NCI-H1694 treated with DMSO at 0.1 percent for 48 hours (cell line): Measurements from ENCODE around the gene TRPM7.
"Not testable (repeated sequence)": the region's sequence is repeated elsewhere in the genome, so short reads cannot be mapped to it uniquely, and the experiment has no call there.

Source experiments
- DNase-seq: peaks from one replicate; lab custom pipeline; 2025; lab: John Stamatoyannopoulos, UW

Gene TRPM7

GRCh38 chr15:50576166-50576565, 110.4 kb downstream of the TRPM7 start:
- DNase-seq = no peak

GRCh38 chr15:50573842-50574241, 112.8 kb downstream of the TRPM7 start:
- not testable (repeated sequence) for DNase-seq

DNA sequence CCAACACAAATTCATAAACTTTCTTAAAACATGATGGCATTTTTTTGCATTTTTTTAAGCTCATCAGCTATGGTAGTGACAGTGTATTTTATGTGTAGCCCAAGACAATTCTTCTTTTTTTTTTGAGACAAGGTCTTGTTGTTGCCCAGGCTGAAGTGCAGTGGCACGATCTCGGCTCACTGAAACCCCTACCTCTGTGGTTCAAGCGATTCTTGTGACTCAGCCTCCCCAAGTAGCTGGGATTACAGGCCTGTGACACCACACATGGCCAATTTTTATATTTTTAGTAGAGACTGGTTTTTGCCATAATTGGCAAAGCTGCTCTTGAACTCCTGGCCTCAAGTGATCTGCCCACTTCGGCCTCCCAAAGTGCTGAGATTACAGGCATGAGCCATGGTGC, 122.8 kb downstream of the TRPM7 start:
- no peak for DNase-seq

DNA sequence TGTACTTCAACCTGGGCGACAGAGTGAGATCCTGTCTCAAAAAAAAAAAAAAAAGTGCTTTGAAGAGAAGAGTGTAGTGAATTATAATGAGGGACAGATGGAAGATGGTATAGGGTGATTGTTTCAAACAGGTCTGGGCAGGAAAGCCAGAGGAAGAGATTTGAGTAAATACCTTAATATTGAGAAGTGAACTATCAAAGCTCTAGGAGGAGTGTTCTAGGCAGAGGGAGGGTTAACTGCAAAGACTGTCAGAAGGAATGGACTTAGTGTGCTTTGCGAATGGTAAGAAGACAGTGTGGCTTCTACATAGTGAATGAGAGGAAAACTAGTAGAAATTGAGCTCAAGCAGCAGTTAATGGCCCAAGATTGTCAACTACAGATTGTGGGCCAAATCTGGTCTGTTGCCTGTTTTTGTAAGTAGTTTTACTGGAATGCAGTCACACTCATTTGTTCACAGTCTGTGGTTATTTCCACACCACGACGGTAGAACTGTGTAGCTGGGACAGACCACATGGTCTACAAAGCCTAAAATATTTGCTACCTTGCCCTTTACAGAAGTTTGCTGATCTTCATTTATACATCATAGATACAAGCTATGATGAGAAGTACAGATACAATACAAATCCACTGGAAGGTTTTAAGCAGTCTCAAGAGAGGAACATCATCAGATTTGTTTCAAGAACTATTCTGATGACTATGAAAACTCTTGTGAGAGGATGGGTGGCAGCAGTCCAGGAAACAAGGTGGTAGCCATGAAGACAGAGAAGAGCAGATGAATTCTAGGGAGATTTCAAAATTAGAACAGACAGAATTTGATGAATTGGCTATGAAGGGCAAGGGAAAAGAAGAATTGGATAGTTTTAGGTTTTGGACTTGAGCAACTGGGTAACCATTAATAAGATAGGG, 123.6 kb downstream of the TRPM7 start:
- peak; percentile 2 for DNase-seq

DNA sequence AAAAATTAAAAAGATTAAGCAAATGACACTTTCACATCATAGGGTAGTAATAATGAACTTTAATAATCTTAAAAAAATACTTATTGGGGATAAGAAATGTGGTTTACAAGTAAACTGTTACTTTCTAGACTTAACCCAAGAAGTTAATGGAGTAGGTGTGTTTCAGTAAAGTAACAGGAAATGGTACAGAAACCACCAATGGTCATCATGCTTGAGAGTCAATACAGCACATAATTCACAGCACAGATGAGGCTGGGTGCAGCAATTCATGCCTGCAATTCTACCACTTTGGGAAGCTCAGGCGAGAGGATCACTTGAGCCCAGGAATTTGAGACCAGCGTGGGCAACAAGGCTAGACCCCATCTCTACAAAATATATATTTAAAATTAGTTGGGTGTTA, 128.6 kb downstream of the TRPM7 start:
- DNase-seq = no peak

DNA sequence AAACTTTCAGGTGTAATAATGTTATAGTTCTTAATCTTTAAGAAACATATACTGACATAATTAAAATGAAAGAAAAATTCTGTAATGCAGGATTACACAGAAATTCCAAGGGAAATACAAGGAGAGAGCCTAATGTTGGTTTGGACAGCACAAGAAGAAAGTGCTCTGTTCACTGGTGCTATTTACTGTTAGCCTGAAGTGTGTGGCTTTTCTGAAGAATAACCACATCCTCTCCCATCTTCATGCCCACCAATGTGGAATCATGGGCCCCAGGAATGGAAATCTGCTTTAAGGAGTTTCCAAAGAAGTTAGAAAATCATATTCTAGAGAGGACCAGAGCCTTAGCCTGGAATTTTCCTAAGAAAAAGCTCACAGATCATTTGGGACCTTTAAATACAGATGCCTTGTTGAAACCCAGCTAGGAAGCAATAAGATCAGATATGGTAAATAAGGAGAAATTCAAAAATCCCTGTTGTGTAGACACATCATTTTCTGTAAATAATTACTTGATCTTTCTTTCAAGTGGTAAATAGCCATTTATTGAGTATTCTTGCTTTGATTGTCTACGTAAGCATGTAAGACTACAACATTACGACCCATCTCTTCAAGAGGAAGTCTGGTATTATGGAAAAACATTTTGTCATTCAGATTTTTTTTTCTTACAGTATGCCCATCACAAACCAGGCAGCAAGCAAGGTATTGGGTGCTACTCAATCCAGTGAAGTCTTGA, 129.8 kb downstream of the TRPM7 start:
- no peak for DNase-seq

GRCh38 chr15:50552238-50552637, 134.4 kb downstream of the TRPM7 start:
- no peak for DNase-seq

GRCh38 chr15:50549326-50549725, 137.3 kb downstream of the TRPM7 start:
- DNase-seq = no peak

- DNase-seq = no peak
These were observed 140.0 kb downstream of the TRPM7 start, which contains the start of gene USP50 for GRCh38 chr15:50546566-50546965. USP50 (minus strand) TSS chr15:50546666; CDS start chr15:50546525, 141 bp downstream.

DNA sequence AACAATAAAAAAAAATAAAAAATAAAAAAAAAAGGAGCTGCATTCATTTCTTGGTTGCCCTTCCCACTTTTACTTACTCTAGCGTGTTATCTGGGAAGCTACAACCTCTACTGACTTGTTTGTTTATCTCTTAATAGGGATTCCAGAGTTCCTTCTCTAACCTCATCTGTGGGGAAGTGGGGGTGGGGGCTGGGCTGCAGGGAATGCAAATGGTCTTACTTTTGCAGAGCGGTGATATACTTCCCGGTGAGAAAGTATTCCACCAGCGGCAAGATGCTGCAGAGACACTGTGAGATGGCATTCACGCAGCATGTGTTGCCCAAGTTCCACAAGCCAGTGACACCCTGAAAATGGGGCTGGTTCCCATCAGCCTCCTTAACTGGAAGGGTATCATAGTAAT, 142.2 kb downstream of the TRPM7 start:
- no peak for DNase-seq

DNA sequence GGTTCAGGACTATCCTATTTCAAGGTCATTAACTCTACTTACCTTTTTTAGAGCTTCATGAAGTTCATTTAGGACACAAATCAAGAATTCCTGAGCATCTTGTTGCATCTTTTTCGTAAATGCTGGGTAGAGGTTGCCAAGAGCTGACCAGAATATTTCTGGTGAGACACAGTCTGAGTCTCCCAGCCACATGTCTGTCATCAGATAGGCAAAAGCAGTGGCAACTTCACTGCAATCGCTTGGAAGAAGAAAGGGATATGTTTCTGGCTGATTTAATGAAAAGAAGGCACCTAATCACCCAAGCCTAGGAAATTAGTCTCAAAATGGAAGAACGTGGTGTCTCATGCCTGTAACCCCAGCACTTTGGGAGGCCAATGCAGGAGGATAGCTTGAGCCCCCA, 143.0 kb downstream of the TRPM7 start:
- DNase-seq = no peak

- no peak for DNase-seq
These were observed 143.7 kb downstream of the TRPM7 start for GRCh38 chr15:50542887-50543210.

DNA sequence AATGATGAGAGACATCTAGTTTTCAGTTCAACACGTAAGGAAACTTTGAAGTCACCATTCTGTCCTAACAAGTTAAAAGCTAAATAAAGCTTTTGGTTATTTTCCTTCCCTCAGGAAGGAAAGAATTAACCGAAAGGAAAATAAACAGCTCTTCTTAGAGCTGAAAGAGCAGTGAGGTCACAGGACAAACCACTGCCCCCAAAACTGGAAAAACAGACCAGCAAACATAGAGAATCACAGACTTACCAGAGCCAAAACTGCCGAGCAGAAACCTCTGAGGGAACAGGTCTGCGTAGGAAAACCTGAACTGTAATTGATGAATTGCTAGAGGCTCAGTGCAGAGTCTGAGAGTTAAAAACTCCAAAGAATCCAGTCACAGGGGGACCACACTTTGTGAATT, 154.8 kb downstream of the TRPM7 start:
- no peak for DNase-seq

DNA sequence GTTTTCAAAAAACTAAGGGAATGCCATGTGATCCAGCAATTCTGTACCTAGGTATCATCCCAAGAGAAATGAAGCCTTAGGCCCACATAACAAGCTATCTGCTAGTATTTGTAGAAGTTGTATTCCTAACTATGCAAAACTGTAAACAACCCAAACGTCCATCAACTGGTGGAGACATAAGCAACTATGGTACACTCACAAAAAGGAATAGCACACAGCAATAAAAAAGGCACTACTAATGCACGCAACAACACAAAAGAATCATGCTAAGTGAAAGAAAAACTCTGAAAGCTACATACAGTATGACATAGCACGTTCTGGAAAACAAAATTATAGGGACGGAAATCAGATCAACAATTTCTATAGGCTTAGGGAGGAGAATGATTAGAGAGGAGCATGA, 155.4 kb downstream of the TRPM7 start:
- no peak for DNase-seq

- no peak for DNase-seq
These were observed 162.7 kb downstream of the TRPM7 start for GRCh38 chr15:50523851-50524251.

GRCh38 chr15:50519740-50520425, 166.7 kb downstream of the TRPM7 start:
- DNase-seq = no peak

GRCh38 chr15:50513001-50513400, 173.6 kb downstream of the TRPM7 start:
- no peak for DNase-seq
